IMR-90 (cell line): ENCODE data around the gene LPXN. TPM values are rescaled to one million over a fixed set of nuclear protein-coding genes. Genes with fewer than 3 reads are reported as not detected.

Experiments
- ATAC-seq: fragments of 200-7000 bp; cut with Tn5 transposase; 2 replicates; pipeline ENCODE4 v1.9.1; 2020; ENCODE audit warnings: low read depth, mild to moderate bottlenecking, moderate library complexity
- BruUV-seq: library from RNA; stranded (reverse); fragments of 400-500 nt; replicated peaks from 2 replicates; lab custom pipeline; 2021; lab: Mats Ljungman, UMichigan
- CTCF ChIA-PET: fragments of 300-600 bp; formaldehyde crosslinking; extraction: SDS; loops from one replicate; lab custom pipeline; 2021; ENCODE audit warnings: antibody characterized with exemption; lab: Yijun Ruan, JAX
- POLR2A ChIA-PET: fragments of 300-600 bp; sonication (Branson Sonifier 250); formaldehyde crosslinking; loops from one replicate; lab custom pipeline; 2022; ENCODE audit warnings: antibody characterized with exemption; ENCODE audit not compliant: unreplicated experiment; lab: Charles Lee
- DNase-seq: peaks from one replicate; pipeline ENCODE4 v3.0.0; 2013
- H2AFZ ChIP-seq: replicated peaks from 2 replicates; pipeline ENCODE3; 2013; ENCODE audit warnings: low read length, mild to moderate bottlenecking; ENCODE audit not compliant: poor library complexity
- H2AK5ac ChIP-seq: 2 replicates; pipeline ENCODE4 v1.6.1; 2013; ENCODE audit warnings: low read depth, low read length, inconsistent platforms
- H2AK9ac ChIP-seq: replicated peaks from 2 replicates; pipeline ENCODE3; 2013; ENCODE audit warnings: mild to moderate bottlenecking, low read depth, low read length, moderate library complexity; ENCODE audit not compliant: poor library complexity
- H2BK120ac ChIP-seq: 2 replicates; pipeline ENCODE4 v1.6.1; 2013; ENCODE audit warnings: low read depth, low read length, inconsistent platforms
- H2BK15ac ChIP-seq: 3 replicates; pipeline ENCODE4 v1.6.1; 2013; ENCODE audit warnings: low read depth, low read length, inconsistent platforms
- H2BK20ac ChIP-seq: 2 replicates; pipeline ENCODE4 v1.6.1; 2013; ENCODE audit warnings: low read depth, mild to moderate bottlenecking, inconsistent platforms, low read length, moderate library complexity
- H2BK5ac ChIP-seq: 2 replicates; pipeline ENCODE4 v1.6.1; 2013; ENCODE audit warnings: mild to moderate bottlenecking, low read depth, low read length, inconsistent platforms; ENCODE audit not compliant: poor library complexity, severe bottlenecking
- H3K14ac ChIP-seq: replicated peaks from 2 replicates; pipeline ENCODE4 v1.6.1; 2013; ENCODE audit warnings: low read depth, low read length, inconsistent platforms
- H3K18ac ChIP-seq: 2 replicates; pipeline ENCODE4 v1.6.1; 2013; ENCODE audit warnings: low read depth, low read length, control low read depth
- H3K23ac ChIP-seq: 2 replicates; pipeline ENCODE4 v1.6.1; 2013; ENCODE audit warnings: low read depth, low read length, inconsistent platforms
- H3K27ac ChIP-seq: 2 replicates; pipeline ENCODE4 v1.5.1; 2013; ENCODE audit warnings: mild to moderate bottlenecking, control low read depth, low read length; ENCODE audit not compliant: insufficient read depth
- H3K27me3 ChIP-seq: 2 replicates; pipeline ENCODE4 v1.6.1; 2013; ENCODE audit warnings: low read length; ENCODE audit not compliant: control insufficient read depth, insufficient read depth
- H3K36me3 ChIP-seq: 2 replicates; pipeline ENCODE4 v1.6.1; 2013; ENCODE audit warnings: low read length, mixed read lengths; ENCODE audit not compliant: control insufficient read depth, insufficient read depth
- H3K4ac ChIP-seq: 2 replicates; pipeline ENCODE4 v1.6.1; 2013; ENCODE audit warnings: low read depth, low read length, inconsistent platforms
- H3K4me1 ChIP-seq: 2 replicates; pipeline ENCODE4 v1.6.1; 2013; ENCODE audit warnings: low read length, mixed read lengths; ENCODE audit not compliant: control insufficient read depth, insufficient read depth
- H3K4me2 ChIP-seq: 2 replicates; pipeline ENCODE4 v1.6.1; 2013; ENCODE audit warnings: low read depth, mild to moderate bottlenecking, control low read depth, low read length, moderate library complexity
- H3K4me3 ChIP-seq: 2 replicates; pipeline ENCODE4 v1.5.1; 2013; ENCODE audit warnings: low read depth, mild to moderate bottlenecking, control low read depth, low read length, moderate library complexity; ENCODE audit not compliant: insufficient read depth
- H3K56ac ChIP-seq: 2 replicates; pipeline ENCODE4 v1.6.1; 2013; ENCODE audit warnings: low read length, inconsistent platforms; ENCODE audit not compliant: insufficient read depth; ENCODE audit errors: extremely low read depth
- H3K79me1 ChIP-seq, 2 experiments: 2 replicates each; pipeline ENCODE4 v1.6.1; 2013; ENCODE audit warnings: low read length in 2 of 2, inconsistent platforms in 1 of 2, low read depth in 1 of 2
- H3K9ac ChIP-seq: 2 replicates; pipeline ENCODE4 v1.6.1; 2013; ENCODE audit warnings: low read depth, low read length, control low read depth
- H3K9me1 ChIP-seq: 2 replicates; pipeline ENCODE4 v1.6.1; 2013; ENCODE audit warnings: low read length, inconsistent platforms; ENCODE audit not compliant: insufficient read depth
- H3K9me3 ChIP-seq: 2 replicates; pipeline ENCODE4 v1.6.1; 2013; ENCODE audit warnings: low read length; ENCODE audit not compliant: control insufficient read depth, insufficient read depth
- H4K20me1 ChIP-seq: 2 replicates; pipeline ENCODE4 v1.6.1; 2013; ENCODE audit warnings: low read length, inconsistent platforms; ENCODE audit not compliant: insufficient read depth
- H4K5ac ChIP-seq: 2 replicates; pipeline ENCODE4 v1.6.1; 2013; ENCODE audit warnings: mild to moderate bottlenecking, low read depth, low read length, control low read depth
- H4K8ac ChIP-seq, 2 experiments: 2 replicates each; pipeline ENCODE4 v1.6.1; 2013; ENCODE audit warnings: low read depth in 2 of 2, low read length in 2 of 2, control low read depth in 1 of 2, inconsistent platforms in 1 of 2
- H4K91ac ChIP-seq: 2 replicates; pipeline ENCODE4 v1.6.1; 2013; ENCODE audit warnings: low read depth, low read length, inconsistent platforms; ENCODE audit not compliant: insufficient read depth
- CHD1 ChIP-seq: IDR thresholded peaks from 2 replicates; pipeline ENCODE4 v1.6.1; 2012; ENCODE audit warnings: low read depth, low read length, improper control_type of control experiment
- FOS ChIP-seq: fragments of 150-350 bp; IDR thresholded peaks from 2 replicates; pipeline ENCODE4 v1.6.1; 2016; ENCODE audit warnings: low read depth, low read length
- MAFK ChIP-seq: IDR thresholded peaks from 2 replicates; pipeline ENCODE4 v1.6.1; 2012; ENCODE audit warnings: low read depth, low read length, improper control_type of control experiment
- MAZ ChIP-seq: IDR thresholded peaks from 2 replicates; pipeline ENCODE4 v1.6.1; 2012; ENCODE audit warnings: low read depth, mild to moderate bottlenecking, low read length, improper control_type of control experiment, moderate library complexity, borderline replicate concordance
- MXI1 ChIP-seq: IDR thresholded peaks from 2 replicates; pipeline ENCODE4 v1.6.1; 2012; ENCODE audit warnings: low read depth, mild to moderate bottlenecking, low read length, moderate library complexity, borderline replicate concordance
- NFE2L2 ChIP-seq: fragments of 150-350 bp; IDR thresholded peaks from 2 replicates; pipeline ENCODE4 v1.6.1; 2016; ENCODE audit warnings: low read depth, mild to moderate bottlenecking, low read length
- POLR2A ChIP-seq: IDR thresholded peaks from 2 replicates; pipeline ENCODE4 v1.6.1; 2012; ENCODE audit warnings: mild to moderate bottlenecking, low read depth, low read length
- RAD21 ChIP-seq: IDR thresholded peaks from 2 replicates; pipeline ENCODE4 v1.6.1; 2012; ENCODE audit warnings: low read length, improper control_type of control experiment
- RFX5 ChIP-seq: IDR thresholded peaks from 2 replicates; pipeline ENCODE4 v1.8.0; 2012; ENCODE audit warnings: low read depth, mild to moderate bottlenecking, low read length, moderate library complexity
- USF2 ChIP-seq: fragments of 150-350 bp; IDR thresholded peaks from 2 replicates; pipeline ENCODE4 v1.6.1; 2017; ENCODE audit warnings: mild to moderate bottlenecking, antibody characterized with exemption, low read length, low read depth
- WGBS, 2 experiments: methylation state at CpG; one replicate each; pipeline versions ENCODE4 v1.1.5 to v1.1.7; 2013; ENCODE audit warnings: missing lambda C conversion rate in 2 of 2; ENCODE audit not compliant: insufficient read length in 1 of 2; ENCODE audit errors: extremely low coverage in 2 of 2; 5-methylcytosine and 5-hydroxymethylcytosine counted together
- dilution Hi-C: fragments of 300-500 bp; cut with HindIII; formaldehyde crosslinking; loops from one replicate; pipeline ENCODE4 v1.14.3; 2018; ENCODE audit warnings: low sequenced_read_pairs; ENCODE audit not compliant: unreplicated experiment
- in situ Hi-C: fragments of 300-500 bp; cut with MboI; formaldehyde crosslinking; loops from 3 replicates; pipeline ENCODE4 v1.14.3; 2019; ENCODE audit warnings: low sequenced_read_pairs, inconsistent platforms, mixed read lengths
- intact Hi-C: fragments of 100-400 bp; cut with micrococcal nuclease; formaldehyde crosslinking; loops from 2 replicates; pipeline ENCODE4 v1.10.0; 2022
- polyA plus RNA-seq, 3 experiments: library from polyadenylated mRNA; depleted of rRNA; stranded (reverse); fragments of >200 nt; gene quantifications; 2 replicates each; pipeline ENCODE4 v1.2.3, GENCODE V29; 2012; ENCODE audit warnings: low replicate concordance in 1 of 3
- total RNA-seq: library from RNA; depleted of rRNA; stranded (reverse); fragments of >200 nt; gene quantifications from 2 replicates; pipeline ENCODE4 v1.2.3, GENCODE V29; 2012
- TF ChIP-seq, protein P1 (sequence below): conservative IDR thresholded peaks from 2 replicates; pipeline ENCODE4 v1.5.1; 2012; ENCODE audit warnings: mild to moderate bottlenecking, low read depth, low read length, improper control_type of control experiment

Gene LPXN
- total and polyA plus RNA-seq, 2 of the 4 experiments (the other 2 are of a cell fraction): 13.4 to 15.7 TPM

- H2BK20ac ChIP-seq: no peak overlapping the region
- no peaks in the 10 kb centered on the region for H3K9me1 ChIP-seq
- H3K14ac ChIP-seq: no peak overlapping the region
- no peak overlapping the region for H4K5ac ChIP-seq
- BruUV-seq: no TSS peak
- 0 out of 2 replicates have a peak, but pooled peaks cover 1% of the 10 kb centered on the region for H3K36me3 ChIP-seq
- H3K56ac ChIP-seq: no peak overlapping the region
- no peaks in the 10 kb centered on the region for H3K4me1 ChIP-seq
- no peak overlapping the region for H2BK15ac ChIP-seq
- ATAC-seq (no peak), DNase-seq (no peak)
- H3K9me3 ChIP-seq: no peaks in the 10 kb centered on the region
- no peak overlapping the region for H2BK5ac ChIP-seq
- H3K9ac ChIP-seq: no peak overlapping the region
- TF ChIP-seq RAD21 (no peak), CHD1 (no peak), NFE2L2 (no peak), FOS (no peak), POLR2A (no peak), MAZ (no peak), MAFK (no peak), RFX5 (no peak), USF2 (no peak), MXI1 (no peak)
- TF ChIP-seq, protein P1, sequence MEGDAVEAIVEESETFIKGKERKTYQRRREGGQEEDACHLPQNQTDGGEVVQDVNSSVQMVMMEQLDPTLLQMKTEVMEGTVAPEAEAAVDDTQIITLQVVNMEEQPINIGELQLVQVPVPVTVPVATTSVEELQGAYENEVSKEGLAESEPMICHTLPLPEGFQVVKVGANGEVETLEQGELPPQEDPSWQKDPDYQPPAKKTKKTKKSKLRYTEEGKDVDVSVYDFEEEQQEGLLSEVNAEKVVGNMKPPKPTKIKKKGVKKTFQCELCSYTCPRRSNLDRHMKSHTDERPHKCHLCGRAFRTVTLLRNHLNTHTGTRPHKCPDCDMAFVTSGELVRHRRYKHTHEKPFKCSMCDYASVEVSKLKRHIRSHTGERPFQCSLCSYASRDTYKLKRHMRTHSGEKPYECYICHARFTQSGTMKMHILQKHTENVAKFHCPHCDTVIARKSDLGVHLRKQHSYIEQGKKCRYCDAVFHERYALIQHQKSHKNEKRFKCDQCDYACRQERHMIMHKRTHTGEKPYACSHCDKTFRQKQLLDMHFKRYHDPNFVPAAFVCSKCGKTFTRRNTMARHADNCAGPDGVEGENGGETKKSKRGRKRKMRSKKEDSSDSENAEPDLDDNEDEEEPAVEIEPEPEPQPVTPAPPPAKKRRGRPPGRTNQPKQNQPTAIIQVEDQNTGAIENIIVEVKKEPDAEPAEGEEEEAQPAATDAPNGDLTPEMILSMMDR: no peak
- no CpG with 5 or more reads among the region's 2 CpGs for WGBS, 2 experiments
- H2AFZ ChIP-seq: no peak overlapping the region
- no peak overlapping the region for H2AK5ac ChIP-seq
- H3K4ac ChIP-seq: no peak overlapping the region
- POLR2A ChIA-PET: no interaction called here
- no peak overlapping the region for H3K4me2 ChIP-seq
- no peaks in the 10 kb centered on the region for H4K20me1 ChIP-seq
- H2BK120ac ChIP-seq: no peak overlapping the region
- H4K8ac ChIP-seq: no peak overlapping the region
- H3K27me3 ChIP-seq: no peaks in the 10 kb centered on the region
- no peaks in the 10 kb centered on the region; a peak in 1 of 4 replicates for H3K79me1 ChIP-seq
- dilution Hi-C loops (no loop called here), in situ Hi-C loops (no loop called here), intact Hi-C loops (no loop called here)
- H2AK9ac ChIP-seq: peak overlapping the region; percentile 9
- no peak overlapping the region for H4K91ac ChIP-seq
- no peak overlapping the region for H3K27ac ChIP-seq
- no peak overlapping the region for H3K23ac ChIP-seq
- no peak overlapping the region for H3K18ac ChIP-seq
- no peak overlapping the region for H3K4me3 ChIP-seq
- CTCF ChIA-PET: no interaction called here
These were observed 14.1 kb downstream of the LPXN start for GRCh38 chr11:58561394-58562098.
